ENCODE measurements around the gene RASL10A.

The RASL10A gene

GRCh38 chr22:29302681-29303465 is 12.6 kb downstream of the RASL10A start:
- DNase-seq, result no peak

- no peak for DNase-seq
These were observed 13.2 kb downstream of the RASL10A start for GRCh38 chr22:29302402-29302680.

- no peak for DNase-seq
These were observed 13.6 kb downstream of the RASL10A start for GRCh38 chr22:29301716-29302401.

GRCh38 chr22:29300807-29301601 is 14.5 kb downstream of the RASL10A start:
- no peak for DNase-seq

- DNase-seq, result no peak
These were observed 15.1 kb downstream of the RASL10A start for GRCh38 chr22:29300467-29300806.

GRCh38 chr22:29299136-29299900 is 16.2 kb downstream of the RASL10A start:
- DNase-seq, result no peak

GRCh38 chr22:29298641-29299040 is 16.9 kb downstream of the RASL10A start:
- DNase-seq, result no peak

- no peak for DNase-seq
These were observed 23.1 kb downstream of the RASL10A start for GRCh38 chr22:29292379-29292778.

GRCh38 chr22:29291215-29291614 is 24.3 kb downstream of the RASL10A start:
- DNase-seq, result no peak

- DNase-seq, result no peak
These were observed 25.4 kb downstream of the RASL10A start for GRCh38 chr22:29290061-29290460.

- no peak for DNase-seq
These were observed 26.7 kb downstream of the RASL10A start for GRCh38 chr22:29288837-29289236.

GRCh38 chr22:29284196-29284595 is 31.3 kb downstream of the RASL10A start:
- DNase-seq, result no peak

GRCh38 chr22:29277927-29278326 is 37.6 kb downstream of the RASL10A start:
- no peak for DNase-seq

- DNase-seq, result no peak
These were observed 39.5 kb downstream of the RASL10A start for GRCh38 chr22:29275819-29276565.

- DNase-seq, result no peak
These were observed 40.3 kb downstream of the RASL10A start for GRCh38 chr22:29275167-29275566.

- no peak for DNase-seq
These were observed 42.9 kb downstream of the RASL10A start for GRCh38 chr22:29272624-29273023.

GRCh38 chr22:29270475-29271271 is 44.8 kb downstream of the RASL10A start:
- DNase-seq, result no peak

- DNase-seq, result no peak
These were observed 45.6 kb downstream of the RASL10A start for GRCh38 chr22:29269731-29270474.

GRCh38 chr22:29269230-29269604 is 46.3 kb downstream of the RASL10A start:
- no peak for DNase-seq

GRCh38 chr22:29268511-29269229 is 46.8 kb downstream of the RASL10A start:
- DNase-seq, result peak; percentile 29

Measured in effector CD8-positive, alpha-beta T cell (primary cell).